H1 (cell line): ENCODE measurements around the gene BOLA1. TPM values are rescaled to one million over a fixed set of nuclear protein-coding genes. Genes with fewer than 3 reads are reported as not detected.

ENCODE experiments used
- CTCF ChIA-PET: fragments of 300-600 bp; sonication (Branson Sonifier 250); formaldehyde crosslinking; loops from one replicate; lab custom pipeline; 2021; ENCODE audit not compliant: partially characterized antibody; lab: Charles Lee
- POLR2A ChIA-PET: fragments of 300-600 bp; sonication (Branson Sonifier 250); formaldehyde crosslinking; loops from one replicate; lab custom pipeline; 2021; ENCODE audit warnings: inconsistent platforms; ENCODE audit not compliant: partially characterized antibody; lab: Charles Lee
- DNase-seq, 2 experiments: peaks; one replicate each; pipeline versions ENCODE4 v3.0.0 to v3.0.0-alpha.2; 2010 to 2022; ENCODE audit warnings: low spot score in 2 of 2, low read depth in 1 of 2, mixed read lengths in 1 of 2
- FAIRE-seq: peaks from 2 replicates; lab custom pipeline; 2011; peaks lifted over from hg19 to GRCh38; lab: Jason Lieb, UNC
- H2AFZ ChIP-seq: 2 replicates; pipeline ENCODE4 v1.8.1; 2012; ENCODE audit warnings: low read length, inconsistent platforms
- H2AK5ac ChIP-seq: 2 replicates; pipeline ENCODE4 v1.6.1; 2013; ENCODE audit warnings: low read depth, low read length
- H2BK120ac ChIP-seq: replicated peaks from 2 replicates; pipeline ENCODE3; 2013; ENCODE audit warnings: low read depth, low read length, inconsistent platforms
- H2BK12ac ChIP-seq: 2 replicates; pipeline ENCODE4 v1.6.1; 2013; ENCODE audit warnings: low read depth, low read length
- H2BK15ac ChIP-seq: 2 replicates; pipeline ENCODE4 v1.6.1; 2013; ENCODE audit warnings: low read length
- H2BK20ac ChIP-seq: 2 replicates; pipeline ENCODE4 v1.6.1; 2013; ENCODE audit warnings: low read length
- H2BK5ac ChIP-seq: 2 replicates; pipeline ENCODE4 v1.6.1; 2013; ENCODE audit warnings: low read depth, low read length
- H3K14ac ChIP-seq: 2 replicates; pipeline ENCODE4 v1.6.1; 2013; ENCODE audit warnings: inconsistent platforms; ENCODE audit not compliant: insufficient read length
- H3K18ac ChIP-seq: 2 replicates; pipeline ENCODE4 v1.6.1; 2013; ENCODE audit warnings: low read length; ENCODE audit errors: extremely low read depth
- H3K23ac ChIP-seq: 2 replicates; pipeline ENCODE4 v1.6.1; 2013; ENCODE audit warnings: inconsistent platforms; ENCODE audit not compliant: insufficient read length
- H3K23me2 ChIP-seq: 2 replicates; pipeline ENCODE4 v1.6.1; 2013; ENCODE audit warnings: low read depth, low read length
- H3K27ac ChIP-seq: 2 replicates; pipeline ENCODE4 v1.6.1; 2011; ENCODE audit warnings: low read depth, low read length, inconsistent platforms
- H3K27me3 ChIP-seq, 4 experiments: replicated peaks in 1 of 4; 1 replicate in 1 of 4; 2 replicates in 3 of 4; pipeline versions ENCODE4 v1.6.1 to v1.8.1; 2011 to 2013; ENCODE audit warnings: low read length in 3 of 4, mild to moderate bottlenecking in 3 of 4, inconsistent platforms in 2 of 4, mixed read lengths in 2 of 4, moderate library complexity in 1 of 4; ENCODE audit not compliant: control insufficient read depth in 3 of 4, insufficient read depth in 3 of 4; ENCODE audit errors: extremely low read depth in 1 of 4
- H3K36me3 ChIP-seq, 4 experiments: 2 replicates each; pipeline versions ENCODE4 v1.6.1 to v1.8.1; 2011 to 2013; ENCODE audit warnings: mild to moderate bottlenecking in 4 of 4, low read length in 3 of 4, moderate library complexity in 2 of 4, control low read depth in 1 of 4, inconsistent platforms in 1 of 4; ENCODE audit not compliant: insufficient read depth in 4 of 4, control insufficient read depth in 2 of 4
- H3K4ac ChIP-seq: replicated peaks from 2 replicates; pipeline ENCODE3; 2013; ENCODE audit warnings: low read length, low read depth, mixed read lengths, inconsistent platforms; ENCODE audit not compliant: insufficient read length
- H3K4me1 ChIP-seq, 4 experiments: replicated peaks in 1 of 4; 1 replicate in 1 of 4; 2 replicates in 3 of 4; pipeline versions ENCODE4 v1.6.1 to v1.8.1; 2011 to 2013; ENCODE audit warnings: low read length in 3 of 4, inconsistent platforms in 2 of 4, mixed read lengths in 1 of 4; ENCODE audit not compliant: insufficient read depth in 4 of 4, control insufficient read depth in 3 of 4
- H3K4me2 ChIP-seq, 2 experiments: 2 replicates each; pipeline versions ENCODE4 v1.6.1 to v1.8.1; 2011 to 2013; ENCODE audit warnings: low read depth in 2 of 2, low read length in 2 of 2, control low read depth in 1 of 2, inconsistent platforms in 1 of 2, mild to moderate bottlenecking in 1 of 2; ENCODE audit not compliant: insufficient read depth in 1 of 2
- H3K4me3 ChIP-seq, 4 experiments: fragments of 200-600, 300-600 bp in 1 of 4; sonication (generic), shearing (Covaris generic), sonication (Bioruptor Twin) in 1 of 4; 2 replicates each; pipeline versions ENCODE4 v1.5.1 to v1.8.1; 2011 to 2016; ENCODE audit warnings: low read length in 4 of 4, low read depth in 3 of 4, control low read depth in 2 of 4, inconsistent platforms in 2 of 4, mild to moderate bottlenecking in 2 of 4, mixed read lengths in 1 of 4, moderate library complexity in 1 of 4; ENCODE audit not compliant: insufficient read depth in 2 of 4; ENCODE audit errors: extremely low read depth in 1 of 4
- H3K56ac ChIP-seq: replicated peaks from 2 replicates; pipeline ENCODE3; 2013; ENCODE audit warnings: low read depth, mild to moderate bottlenecking, mixed read lengths, low read length, inconsistent platforms; ENCODE audit not compliant: insufficient read length
- H3K79me1 ChIP-seq: 2 replicates; pipeline ENCODE4 v1.6.1; 2013; ENCODE audit warnings: low read depth, low read length, control low read depth
- H3K79me2 ChIP-seq, 2 experiments: 2 replicates each; pipeline versions ENCODE4 v1.6.1 to v1.8.1; 2012 to 2013; ENCODE audit warnings: low read length in 2 of 2, mild to moderate bottlenecking in 2 of 2, inconsistent platforms in 1 of 2; ENCODE audit not compliant: insufficient read depth in 2 of 2, control insufficient read depth in 1 of 2
- H3K9ac ChIP-seq, 4 experiments: replicated peaks in 1 of 4; 1 replicate in 1 of 4; 2 replicates in 3 of 4; pipeline versions ENCODE4 v1.6.1 to v1.8.1; 2011 to 2013; ENCODE audit warnings: low read depth in 3 of 4, low read length in 3 of 4, control low read depth in 2 of 4, mild to moderate bottlenecking in 2 of 4, moderate library complexity in 2 of 4, inconsistent platforms in 1 of 4; ENCODE audit errors: extremely low read depth in 1 of 4
- H3K9me3 ChIP-seq, 2 experiments: 2 replicates each; pipeline versions ENCODE4 v1.6.1 to v1.8.1; 2012 to 2013; ENCODE audit warnings: mild to moderate bottlenecking in 2 of 2, moderate library complexity in 2 of 2, control low read depth in 1 of 2, inconsistent platforms in 1 of 2, low read depth in 1 of 2, low read length in 1 of 2, mixed read lengths in 1 of 2; ENCODE audit not compliant: insufficient read depth in 2 of 2
- H4K20me1 ChIP-seq, 2 experiments: replicated peaks in 1 of 2; 2 replicates each; pipeline versions ENCODE3 to v1.8.1; 2011 to 2013; ENCODE audit warnings: inconsistent platforms in 2 of 2, low read length in 2 of 2, mild to moderate bottlenecking in 1 of 2; ENCODE audit not compliant: insufficient read depth in 2 of 2, control insufficient read depth in 1 of 2
- H4K5ac ChIP-seq: 2 replicates; pipeline ENCODE4 v1.6.1; 2013; ENCODE audit warnings: low read length, low read depth, mixed read lengths, inconsistent platforms; ENCODE audit not compliant: insufficient read length
- H4K8ac ChIP-seq: 2 replicates; pipeline ENCODE4 v1.8.0; 2013; ENCODE audit warnings: mild to moderate bottlenecking, moderate library complexity, low read length, inconsistent platforms; ENCODE audit not compliant: insufficient read depth; ENCODE audit errors: extremely low read depth
- H4K91ac ChIP-seq: replicated peaks from 2 replicates; pipeline ENCODE3; 2013; ENCODE audit warnings: low read length, mixed read lengths, inconsistent platforms; ENCODE audit not compliant: insufficient read length
- E2F6 ChIP-seq: IDR thresholded peaks from 2 replicates; pipeline ENCODE4 v1.6.1; 2012; ENCODE audit warnings: inconsistent platforms
- POLR2A ChIP-seq, 2 experiments: IDR thresholded peaks; 1 replicate in 1 of 2; 2 replicates in 1 of 2; pipeline ENCODE4 v1.6.1; 2011; ENCODE audit warnings: low read depth in 2 of 2, low read length in 2 of 2, mild to moderate bottlenecking in 2 of 2; ENCODE audit errors: control extremely low read depth in 1 of 2
- RFX5 ChIP-seq: IDR thresholded peaks from 2 replicates; pipeline ENCODE4 v1.6.1; 2011; ENCODE audit warnings: low read depth, low read length, improper control_type of control experiment, borderline replicate concordance
- TAF1 ChIP-seq: IDR thresholded peaks from 2 replicates; pipeline ENCODE4 v1.6.1; 2011; ENCODE audit warnings: mild to moderate bottlenecking, low read depth, low read length
- WGBS, 2 experiments: shearing (Covaris generic) in 1 of 2; methylation state at CpG; one replicate each; pipeline versions ENCODE4 v1.1.6 to v1.1.7; 2013 to 2015; ENCODE audit warnings: low lambda C conversion rate in 2 of 2, mixed read lengths in 2 of 2, inconsistent platforms in 1 of 2, low coverage in 1 of 2, missing lambda C conversion rate in 1 of 2; ENCODE audit not compliant: insufficient replicate concordance in 2 of 2, insufficient coverage in 1 of 2, insufficient read length in 1 of 2; ENCODE audit errors: extremely low coverage in 1 of 2, missing lambda C conversion rate in 1 of 2; 5-methylcytosine and 5-hydroxymethylcytosine counted together
- polyA plus RNA-seq, 7 experiments: library from polyadenylated mRNA; depleted of rRNA in 3 of 7; stranded (reverse) in 5 of 7; unstranded in 2 of 7; fragments of >200 nt in 5 of 7; fragments of 200-250 nt in 2 of 7; gene quantifications; 1 replicate in 5 of 7; 2 replicates in 1 of 7; 4 replicates in 1 of 7; pipeline versions ENCODE4 v1.2.1 to v1.2.3, GENCODE V29; 2011 to 2013; ENCODE audit warnings: missing spikeins in 2 of 7, mixed read lengths in 2 of 7
- total RNA-seq: library from RNA; stranded (reverse); fragmentation: NEBNext Ultra II Directional; extraction: Animal tissue kit (Norgen Biotek cat#: 25700); gene quantifications from 2 replicates; pipeline ENCODE4 v1.2.1, GENCODE V29; 2021

Gene BOLA1
- total and polyA plus RNA-seq, 2 of the 8 experiments (the other 6 are each of a cell fraction or from before 2014, with no cell fraction given) = 8.1 to 15.4 TPM

GRCh38 chr1:149903836-149904491, 4.6 kb downstream of the BOLA1 start:
- no peaks in the 10 kb centered on the region for H3K9me3 ChIP-seq
- H3K27me3 ChIP-seq = no peaks in the 10 kb centered on the region
- no peak overlapping the region for H2BK5ac ChIP-seq
- CTCF ChIA-PET = interaction anchor here (0.8 kb wide), 1 partner anchor 16 kb away, joined by 3 read pairs; a partner anchor contains a TSS
- peaks cover 4 to 19% (median 17%) of the 10 kb centered on the region in 4 experiments; a peak in 5 of 8 replicates for H3K36me3 ChIP-seq
- no peak overlapping the region for H3K14ac ChIP-seq
- H2BK15ac ChIP-seq = no peak overlapping the region
- H3K79me2 ChIP-seq = no peaks in the 10 kb centered on the region
- H3K9ac ChIP-seq = no peak overlapping the region; a peak in 2 of 7 replicates
- no peak for FAIRE-seq
- 0 out of 2 replicates have a peak, but pooled peaks have one; percentile 22 for TF ChIP-seq TAF1
- 0 out of 3 replicates have a peak, but pooled peaks of 1 of the 2 experiments have one; percentile 22 for TF ChIP-seq POLR2A (IDR thresholded peaks at IDR 0.05; ENCODE audit: control extremely low read depth in 1 of 2, low read depth in 2 of 2, low read length in 2 of 2)
- TF ChIP-seq E2F6 = peak; percentile 53
- TF ChIP-seq RFX5 = no peak
- no peak overlapping the region for H2AFZ ChIP-seq
- no peak overlapping the region for H3K18ac ChIP-seq
- no peak overlapping the region for H2BK20ac ChIP-seq
- no peak overlapping the region for H3K4ac ChIP-seq
- peaks cover 0 to 7% (median 4%) of the 10 kb centered on the region in 4 experiments; a peak in 5 of 7 replicates for H3K4me1 ChIP-seq
- no peak overlapping the region for H3K4me3 ChIP-seq
- no peak overlapping the region for H2AK5ac ChIP-seq
- H3K56ac ChIP-seq = no peak overlapping the region
- H4K20me1 ChIP-seq = no peaks in the 10 kb centered on the region
- peaks cover 7% of the 10 kb centered on the region; the same call in 1 of the 2 replicates for H3K23me2 ChIP-seq
- H2BK12ac ChIP-seq = no peak overlapping the region
- 0 out of 2 replicates have a peak overlapping the region, but pooled peaks have one; percentile 12 for H3K27ac ChIP-seq
- no peak for DNase-seq
- no peaks in the 10 kb centered on the region for H3K79me1 ChIP-seq
- peak overlapping the region; percentile 57; the same call in 1 of the 2 replicates for H4K8ac ChIP-seq
- 82% methylated on average over 5 of the region's 5 CpGs; no CpG with 5 or more reads in 1 of the 2 experiments for WGBS, 2 experiments
- H2BK120ac ChIP-seq = no peak overlapping the region
- H4K91ac ChIP-seq = no peak overlapping the region
- H4K5ac ChIP-seq = no peak overlapping the region
- H3K4me2 ChIP-seq = no peak overlapping the region
- no peak overlapping the region for H3K23ac ChIP-seq
- POLR2A ChIA-PET = interaction anchor here (1.2 to 5.2 kb wide), 5 partner anchors 12 to 24 kb away, joined by 3 to 78 read pairs (median 12); partner anchors contain the start of genes SF3B4 and SV2A
